HG02763 (cell line): ENCODE results near the gene POLA2.
"Not testable (repeated sequence)": the region's sequence is repeated elsewhere in the genome, so short reads cannot be mapped to it uniquely, and the experiment has no call there.

Source experiments
- ATAC-seq: cut with Tn5 transposase; IDR thresholded peaks from one replicate; pipeline ENCODE4 v1.9.1; 2021; ENCODE audit warnings: mild to moderate bottlenecking, moderate library complexity; ENCODE audit not compliant: unreplicated experiment

POLA2 gene

DNA sequence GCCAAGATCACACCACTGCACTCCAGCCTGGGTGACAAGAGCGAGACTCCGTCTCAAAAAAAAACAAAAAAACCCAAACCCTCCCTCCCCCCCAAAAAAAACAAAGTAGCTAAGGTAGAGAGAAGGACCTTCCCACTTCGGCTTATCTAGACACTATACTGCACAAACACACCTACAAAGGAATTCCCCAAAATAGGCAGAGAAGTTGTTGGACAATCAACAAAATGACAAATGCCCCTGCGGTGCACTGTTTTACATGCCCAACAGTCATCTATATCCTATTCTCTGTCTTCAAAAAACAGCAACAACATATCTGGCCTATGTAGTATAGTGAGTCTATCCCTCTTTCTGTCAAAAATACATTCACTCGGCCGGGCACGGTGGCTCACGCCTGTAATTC is 65.3 kb downstream of the POLA2 start:
- no peak for ATAC-seq

DNA sequence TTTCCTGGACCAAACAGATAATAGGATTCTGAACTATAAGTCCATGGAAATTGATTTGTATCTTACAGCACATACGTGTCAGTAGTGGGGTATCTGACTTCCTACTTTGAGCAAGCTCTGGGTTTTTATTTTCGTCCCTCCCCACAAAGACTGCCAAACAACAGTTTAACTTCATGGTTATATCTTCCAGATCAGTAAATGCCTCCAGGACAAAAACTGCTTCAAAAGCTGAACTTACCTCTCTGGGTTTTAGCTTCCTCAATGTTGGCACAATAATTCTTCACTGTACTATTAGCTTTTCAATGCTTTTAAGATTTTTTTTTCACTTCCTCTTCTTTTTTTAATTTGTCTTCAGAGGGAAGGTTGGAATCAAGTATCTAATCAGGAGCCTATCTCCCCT is 67.7 kb downstream of the POLA2 start:
- no peak for ATAC-seq

DNA sequence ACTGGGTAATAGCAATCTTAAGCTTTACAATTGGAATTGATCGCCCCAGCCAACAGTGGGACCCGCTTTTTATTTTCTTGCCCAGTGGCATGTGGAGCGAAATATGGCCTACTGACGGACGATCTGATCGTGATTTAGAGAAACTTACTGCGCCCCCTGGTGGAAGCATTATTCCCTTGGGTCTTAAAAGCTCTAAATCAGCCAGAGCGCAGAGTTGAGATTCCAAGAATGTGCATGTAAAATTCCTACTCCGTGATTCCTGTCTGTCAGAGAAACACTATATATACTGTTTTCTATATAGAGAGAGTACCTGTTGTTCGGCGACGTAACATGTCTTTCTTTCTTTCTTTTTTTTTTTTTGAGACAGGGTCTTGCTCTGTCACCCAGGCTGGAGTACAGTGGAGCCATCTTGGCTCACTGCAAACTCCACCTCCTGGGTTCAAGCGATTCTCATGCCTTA is 68.2 kb downstream of the POLA2 start:
- no peak for ATAC-seq

DNA sequence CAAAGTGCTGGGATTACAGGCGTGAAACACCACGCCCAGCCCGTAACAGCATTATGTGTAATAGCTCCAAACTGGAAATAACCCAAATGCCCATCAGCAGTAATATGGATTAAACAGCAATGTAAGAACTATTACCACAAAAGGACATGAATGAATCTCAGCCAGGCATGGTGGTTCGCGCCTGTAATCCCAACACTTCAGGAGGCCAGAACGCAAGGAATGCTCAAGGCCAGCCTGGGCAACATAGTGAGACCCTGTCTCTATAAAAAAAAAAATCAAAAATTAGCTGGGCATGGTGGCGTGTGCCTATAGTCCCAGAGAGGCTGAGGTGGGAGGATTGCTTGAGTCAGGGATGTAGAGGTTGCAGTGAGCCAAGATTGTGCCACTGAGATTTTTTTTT is 68.8 kb downstream of the POLA2 start:
- ATAC-seq: no peak

DNA sequence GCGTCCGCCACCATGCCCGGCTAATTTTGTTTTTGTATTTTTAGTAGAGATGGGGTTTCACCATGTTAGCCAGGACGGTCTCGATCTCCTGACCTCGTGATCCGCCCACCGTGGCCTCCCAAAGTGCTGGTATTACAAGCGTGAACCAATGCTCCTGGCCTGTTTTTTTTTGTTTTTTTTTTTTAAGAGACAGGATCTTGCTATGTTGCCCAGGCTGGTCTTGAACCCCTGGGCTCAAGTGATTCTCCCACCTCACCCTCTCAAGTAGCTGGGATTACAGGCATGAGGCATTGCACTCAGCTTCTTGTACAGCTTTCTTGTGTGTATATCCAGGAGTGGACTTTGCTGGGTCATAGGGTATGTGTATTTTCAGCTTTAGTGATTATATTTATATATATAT is 70.8 kb downstream of the POLA2 start:
- ATAC-seq: not testable (repeated sequence)

DNA sequence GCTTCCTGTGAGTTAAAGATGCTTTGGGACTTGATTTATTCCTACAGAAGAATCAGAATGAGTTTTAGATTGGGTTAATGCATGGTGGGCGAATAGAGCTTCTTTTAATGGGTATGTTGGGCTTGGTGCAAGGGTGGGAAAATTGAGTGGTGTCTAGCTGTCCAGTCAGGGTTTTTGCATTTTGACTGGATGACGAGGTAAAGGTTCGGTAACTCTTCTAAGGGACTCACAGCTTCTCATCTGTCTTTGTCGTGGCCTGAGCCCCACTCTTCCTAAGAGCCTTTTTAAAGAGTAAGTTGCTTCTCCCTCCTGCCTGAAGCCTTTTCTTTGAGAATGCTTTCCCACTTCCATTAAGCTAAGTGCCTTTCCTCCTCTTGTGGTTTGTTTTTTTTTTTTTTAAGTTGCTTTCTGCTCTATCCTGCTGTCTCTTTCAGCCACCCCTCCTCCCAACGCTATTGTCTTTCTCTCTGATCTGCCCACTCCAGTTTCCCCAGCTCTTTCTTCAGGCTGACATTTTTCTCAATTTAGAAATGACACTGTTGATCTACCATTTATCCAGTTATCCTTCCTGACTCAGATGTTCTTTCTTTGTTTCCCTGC is 73.0 kb downstream of the POLA2 start:
- ATAC-seq: no peak

DNA sequence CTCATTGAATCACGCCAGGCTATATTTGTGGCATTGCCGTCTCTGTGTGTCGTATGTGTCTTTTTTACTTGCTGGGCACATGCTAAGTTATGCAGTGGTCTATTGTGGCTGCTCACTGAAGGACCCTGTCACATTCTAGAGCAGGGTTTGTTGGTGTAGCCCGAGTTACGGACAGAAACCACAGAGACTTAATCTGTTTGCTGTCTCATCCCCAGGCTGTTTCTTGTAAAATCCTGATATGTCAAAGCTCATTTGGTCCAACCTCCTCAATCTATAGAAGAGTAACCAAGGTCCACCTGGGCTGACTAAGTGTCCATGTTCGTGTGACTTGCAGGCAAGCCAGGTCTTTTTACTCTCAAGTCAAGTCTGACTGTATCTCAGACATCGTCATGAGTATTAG is 76.9 kb downstream of the POLA2 start:
- no peak for ATAC-seq

DNA sequence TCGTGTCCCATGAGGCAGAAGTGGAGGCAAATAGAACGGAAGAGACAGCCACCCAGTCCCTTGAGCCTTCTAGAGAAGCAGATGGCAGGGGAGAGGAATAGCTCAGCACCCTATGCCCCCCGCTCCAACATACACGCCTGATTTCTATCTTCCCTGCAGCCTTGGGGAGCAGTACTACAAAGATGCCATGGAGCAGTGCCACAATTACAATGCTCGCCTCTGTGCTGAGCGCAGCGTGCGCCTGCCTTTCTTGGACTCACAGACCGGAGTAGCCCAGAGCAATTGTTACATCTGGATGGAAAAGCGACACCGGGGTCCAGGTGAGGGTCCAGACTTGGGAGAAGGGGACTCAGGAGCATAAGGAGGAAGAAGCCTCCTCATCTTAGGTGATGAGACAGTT is 78.5 kb downstream of the POLA2 start:
- ATAC-seq: no peak

DNA sequence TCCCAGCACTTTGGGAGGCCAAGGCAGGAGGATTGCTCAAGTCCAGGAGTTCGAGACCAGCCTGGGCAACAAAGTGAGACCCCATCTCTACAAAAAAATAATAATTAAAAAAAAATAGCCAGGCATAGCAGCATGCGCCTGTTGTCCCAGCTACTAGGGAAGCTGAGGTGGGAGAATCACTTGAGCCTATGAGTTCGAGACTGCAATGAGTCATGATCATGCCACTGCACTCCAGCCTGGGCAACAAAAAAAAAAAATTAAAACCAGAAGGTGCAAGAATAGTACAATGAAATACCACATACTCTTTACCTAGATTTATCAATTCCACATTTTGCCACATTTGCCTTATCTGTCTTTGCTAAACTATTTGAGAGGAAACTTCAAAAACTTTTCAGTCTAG is 80.1 kb downstream of the POLA2 start:
- no peak for ATAC-seq
